Gastroesophageal sphincter (tissue), 3 donors: ENCODE measurements around the gene C10orf143.

Source experiments
- CTCF ChIP-seq, 4 experiments: fragments of 200-600 bp in 2 of 4; fragments of 450-650 bp in 2 of 4; sonication (generic) in 1 of 4; IDR thresholded peaks; one replicate each; pipeline ENCODE4 v1.5.1; 2017 to 2019; ENCODE audit warnings: antibody characterized with exemption in 4 of 4, mild to moderate bottlenecking in 2 of 4, moderate library complexity in 2 of 4
- POLR2A ChIP-seq, 2 donors: fragments of 450-650 bp; IDR thresholded peaks; one replicate each; pipeline ENCODE4 v1.6.1; 2017; ENCODE audit warnings: antibody characterized with exemption in 2 of 2, mild to moderate bottlenecking in 2 of 2, moderate library complexity in 1 of 2

- no peak for TF ChIP-seq CTCF (IDR thresholded peaks at IDR 0.05)
- TF ChIP-seq POLR2A (IDR thresholded peaks at IDR 0.05), result no peak
Measured at GRCh38 chr10:130135676-130136225, 25.1 kb upstream of the C10orf143 start.
